AG09309 (cell line): ENCODE data around the gene CHEK2.
A peak's percentile ranks its signal among the peaks of the same experiment; 100 is the strongest.

Experiments used
- DNase-seq: peaks from one replicate; pipeline ENCODE4 v3.0.0-alpha.2; 2010; ENCODE audit warnings: low read depth
- H3K4me3 ChIP-seq: 2 replicates; pipeline ENCODE4 v1.5.1; 2011; ENCODE audit warnings: mild to moderate bottlenecking, low read depth, low read length, moderate library complexity; ENCODE audit not compliant: control insufficient read depth
- CTCF ChIP-seq: IDR thresholded peaks from 2 replicates; pipeline ENCODE4 v1.5.1; 2011; ENCODE audit warnings: mild to moderate bottlenecking, low read depth, low read length, inconsistent platforms; ENCODE audit not compliant: insufficient read depth, control insufficient read depth; ENCODE audit errors: missing control alignments

Gene CHEK2

GRCh38 chr22:28774378-28774777 lies 32.8 kb upstream of the CHEK2 start:
- no peak for TF ChIP-seq CTCF
- no peak for DNase-seq
- H3K4me3 ChIP-seq, result no peak overlapping the region

GRCh38 chr22:28773461-28773867 lies 31.8 kb upstream of the CHEK2 start:
- DNase-seq, result no peak
- peak overlapping the region; percentile 61 for H3K4me3 ChIP-seq
- no peak for TF ChIP-seq CTCF

GRCh38 chr22:28772633-28773460 lies 31.2 kb upstream of the CHEK2 start, which contains the start of gene CCDC117:
CCDC117 (plus strand) TSS chr22:28772695; CDS start chr22:28772850, 155 bp downstream.
- peak; percentile 74 for DNase-seq
- H3K4me3 ChIP-seq, result peak within 1 kb of the TSS; percentile 61
- TF ChIP-seq CTCF, result no peak

- no peak overlapping the region for H3K4me3 ChIP-seq
- no peak for TF ChIP-seq CTCF
- no peak for DNase-seq
Measured at GRCh38 chr22:28771195-28771791, 29.7 kb upstream of the CHEK2 start.

- no peak for TF ChIP-seq CTCF
- no peak overlapping the region for H3K4me3 ChIP-seq
- DNase-seq, result no peak
Measured at GRCh38 chr22:28769394-28770085, 27.9 kb upstream of the CHEK2 start.

- DNase-seq, result no peak
- H3K4me3 ChIP-seq, result no peak overlapping the region
- no peak for TF ChIP-seq CTCF
Measured at GRCh38 chr22:28768701-28769393, 27.2 kb upstream of the CHEK2 start.
